ENCODE results near the gene CLDN6.

GRCh38 chr16:3047387-3047720 is 29.4 kb upstream of the CLDN6 start:
- TF ChIP-seq, protein P1, sequence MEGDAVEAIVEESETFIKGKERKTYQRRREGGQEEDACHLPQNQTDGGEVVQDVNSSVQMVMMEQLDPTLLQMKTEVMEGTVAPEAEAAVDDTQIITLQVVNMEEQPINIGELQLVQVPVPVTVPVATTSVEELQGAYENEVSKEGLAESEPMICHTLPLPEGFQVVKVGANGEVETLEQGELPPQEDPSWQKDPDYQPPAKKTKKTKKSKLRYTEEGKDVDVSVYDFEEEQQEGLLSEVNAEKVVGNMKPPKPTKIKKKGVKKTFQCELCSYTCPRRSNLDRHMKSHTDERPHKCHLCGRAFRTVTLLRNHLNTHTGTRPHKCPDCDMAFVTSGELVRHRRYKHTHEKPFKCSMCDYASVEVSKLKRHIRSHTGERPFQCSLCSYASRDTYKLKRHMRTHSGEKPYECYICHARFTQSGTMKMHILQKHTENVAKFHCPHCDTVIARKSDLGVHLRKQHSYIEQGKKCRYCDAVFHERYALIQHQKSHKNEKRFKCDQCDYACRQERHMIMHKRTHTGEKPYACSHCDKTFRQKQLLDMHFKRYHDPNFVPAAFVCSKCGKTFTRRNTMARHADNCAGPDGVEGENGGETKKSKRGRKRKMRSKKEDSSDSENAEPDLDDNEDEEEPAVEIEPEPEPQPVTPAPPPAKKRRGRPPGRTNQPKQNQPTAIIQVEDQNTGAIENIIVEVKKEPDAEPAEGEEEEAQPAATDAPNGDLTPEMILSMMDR (IDR thresholded peaks at IDR 0.05; ENCODE audit: low read length): no peak
- TF ChIP-seq EZH2 (IDR thresholded peaks at IDR 0.05; ENCODE audit: borderline replicate concordance, low read length): no peak

Measured in OCI-LY1 (cell line).